MM.1S (cell line): Measurements from ENCODE around the gene DHRS7.

Source experiments
- DNase-seq: peaks from one replicate; pipeline ENCODE4 v3.0.0-alpha.2; 2015
- H2AFZ ChIP-seq: fragments of 300-600 bp; sonication (generic); 2 replicates; pipeline ENCODE4 v1.6.0; 2016; ENCODE audit warnings: antibody characterized with exemption, low read length
- H3F3A ChIP-seq: fragments of 300-600 bp; sonication (generic); 2 replicates; pipeline ENCODE4 v1.6.1; 2016; ENCODE audit warnings: mild to moderate bottlenecking, antibody characterized with exemption, low read length, moderate library complexity, mixed read lengths; ENCODE audit not compliant: insufficient read depth
- H3K27ac ChIP-seq: fragments of 300-600 bp; sonication (generic); 2 replicates; pipeline ENCODE4 v1.5.1; 2016; ENCODE audit warnings: mild to moderate bottlenecking, low read length
- H3K27me3 ChIP-seq: fragments of 300-600 bp; sonication (generic); replicated peaks from 2 replicates; pipeline ENCODE4 v1.6.0; 2016; ENCODE audit warnings: low read length; ENCODE audit not compliant: insufficient read depth
- H3K36me3 ChIP-seq: fragments of 300-600 bp; sonication (generic); replicated peaks from 2 replicates; pipeline ENCODE4 v1.6.1; 2016; ENCODE audit warnings: mild to moderate bottlenecking, low read length, mixed read lengths; ENCODE audit not compliant: insufficient read depth
- H3K4me1 ChIP-seq: fragments of 300-600 bp; sonication (generic); 2 replicates; pipeline ENCODE4 v1.6.1; 2016; ENCODE audit warnings: low read length, mixed read lengths
- H3K4me2 ChIP-seq: fragments of 300-600 bp; sonication (generic); 2 replicates; pipeline ENCODE4 v1.6.0; 2016; ENCODE audit warnings: low read depth, low read length
- H3K4me3 ChIP-seq: fragments of 300-600 bp; sonication (generic); 2 replicates; pipeline ENCODE4 v1.5.1; 2016; ENCODE audit warnings: low read length, mixed read lengths
- H3K79me2 ChIP-seq: fragments of 300-600 bp; sonication (generic); 2 replicates; pipeline ENCODE4 v1.6.1; 2016; ENCODE audit warnings: mixed run types, low read length, mixed read lengths
- H3K9ac ChIP-seq: fragments of 300-600 bp; sonication (generic); 2 replicates; pipeline ENCODE4 v1.6.1; 2016; ENCODE audit warnings: low read length, mixed read lengths
- H3K9me2 ChIP-seq: fragments of 300-600 bp; sonication (generic); replicated peaks from 2 replicates; pipeline ENCODE4 v1.6.1; 2016; ENCODE audit warnings: mild to moderate bottlenecking, low read length, mixed read lengths; ENCODE audit not compliant: insufficient read depth
- H3K9me3 ChIP-seq: fragments of 300-600 bp; sonication (generic); replicated peaks from 2 replicates; pipeline ENCODE4 v1.6.1; 2016; ENCODE audit warnings: mild to moderate bottlenecking, low read length, mixed read lengths; ENCODE audit not compliant: insufficient read depth
- H4K20me1 ChIP-seq: fragments of 300-600 bp; sonication (generic); 2 replicates; pipeline ENCODE4 v1.6.1; 2016; ENCODE audit warnings: mild to moderate bottlenecking, low read length, moderate library complexity, mixed read lengths; ENCODE audit not compliant: insufficient read depth
- EZH2 ChIP-seq: fragments of 300-600 bp; sonication (generic); optimal IDR thresholded peaks from 2 replicates; pipeline ENCODE3; 2017; ENCODE audit warnings: low read depth, mild to moderate bottlenecking, antibody characterized with exemption, low read length, mixed read lengths
- EZH2phosphoT487 ChIP-seq: fragments of 300-600 bp; sonication (generic); IDR thresholded peaks from 2 replicates; pipeline ENCODE4 v1.6.1; 2018; ENCODE audit warnings: antibody characterized with exemption, low read length
- TF ChIP-seq, protein P1 (sequence below): fragments of 300-600 bp; sonication (generic); IDR thresholded peaks from 2 replicates; pipeline ENCODE4 v1.5.1; 2016; ENCODE audit warnings: antibody characterized with exemption, low read length, mixed read lengths

DHRS7 gene

DNA sequence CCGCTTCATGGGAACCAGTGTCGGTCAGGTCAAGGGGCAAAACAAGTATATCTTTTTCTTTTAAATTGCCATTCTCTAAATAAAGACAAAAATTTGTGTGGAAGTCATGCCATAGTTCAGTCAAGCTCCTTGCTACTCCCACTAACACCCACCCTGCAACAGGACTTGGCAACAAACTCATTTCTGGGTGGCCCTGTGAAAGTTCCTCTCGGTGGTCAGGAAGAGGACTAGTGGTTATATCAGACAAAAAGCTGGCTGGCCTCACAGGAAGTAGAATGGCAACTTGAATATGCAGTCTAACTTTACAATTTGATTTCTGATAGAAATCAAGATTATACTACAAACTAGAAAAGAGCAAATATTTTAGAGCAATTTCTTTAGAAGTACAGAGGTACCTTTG, 11.2 kb downstream of the DHRS7 start:
- Histone ChIP-seq H3K36me3 (no peaks in the 10 kb centered on the region), H3K9ac (no peak overlapping the region), H3K4me3 (no peak overlapping the region), H3K9me2 (no peaks in the 10 kb centered on the region), H3K27me3 (no peaks in the 10 kb centered on the region), H3K4me1 (no peaks in the 10 kb centered on the region), H3K9me3 (no peaks in the 10 kb centered on the region), H3K79me2 (no peaks in the 10 kb centered on the region), H4K20me1 (no peaks in the 10 kb centered on the region), H3F3A (no peaks in the 10 kb centered on the region), H3K27ac (no peak overlapping the region), H2AFZ (no peak overlapping the region), H3K4me2 (no peak overlapping the region)
- no peak for TF ChIP-seq EZH2
- TF ChIP-seq, protein P1, sequence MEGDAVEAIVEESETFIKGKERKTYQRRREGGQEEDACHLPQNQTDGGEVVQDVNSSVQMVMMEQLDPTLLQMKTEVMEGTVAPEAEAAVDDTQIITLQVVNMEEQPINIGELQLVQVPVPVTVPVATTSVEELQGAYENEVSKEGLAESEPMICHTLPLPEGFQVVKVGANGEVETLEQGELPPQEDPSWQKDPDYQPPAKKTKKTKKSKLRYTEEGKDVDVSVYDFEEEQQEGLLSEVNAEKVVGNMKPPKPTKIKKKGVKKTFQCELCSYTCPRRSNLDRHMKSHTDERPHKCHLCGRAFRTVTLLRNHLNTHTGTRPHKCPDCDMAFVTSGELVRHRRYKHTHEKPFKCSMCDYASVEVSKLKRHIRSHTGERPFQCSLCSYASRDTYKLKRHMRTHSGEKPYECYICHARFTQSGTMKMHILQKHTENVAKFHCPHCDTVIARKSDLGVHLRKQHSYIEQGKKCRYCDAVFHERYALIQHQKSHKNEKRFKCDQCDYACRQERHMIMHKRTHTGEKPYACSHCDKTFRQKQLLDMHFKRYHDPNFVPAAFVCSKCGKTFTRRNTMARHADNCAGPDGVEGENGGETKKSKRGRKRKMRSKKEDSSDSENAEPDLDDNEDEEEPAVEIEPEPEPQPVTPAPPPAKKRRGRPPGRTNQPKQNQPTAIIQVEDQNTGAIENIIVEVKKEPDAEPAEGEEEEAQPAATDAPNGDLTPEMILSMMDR, result no peak
- no peak for TF ChIP-seq EZH2phosphoT487
- no peak for DNase-seq

DNA sequence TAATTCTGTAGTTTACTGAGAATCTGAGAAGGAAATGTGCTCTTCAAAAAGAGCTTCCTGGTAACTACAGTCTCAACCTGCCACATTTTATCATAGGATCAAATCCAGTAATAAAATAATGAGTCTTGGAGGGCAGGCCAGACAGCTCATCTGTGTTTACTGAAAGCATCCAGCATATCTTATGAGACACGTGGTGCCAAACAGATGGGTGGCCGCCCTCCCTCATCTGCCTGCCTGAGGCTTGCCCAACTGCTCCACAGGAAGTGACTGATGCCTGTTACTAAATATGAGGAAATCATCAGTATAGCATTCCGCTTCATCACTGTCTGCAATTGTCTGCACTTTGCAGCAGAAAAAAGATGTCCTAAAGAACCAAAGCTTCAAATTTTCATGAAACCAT, 13.5 kb downstream of the DHRS7 start:
- no peak overlapping the region for H3K4me2 ChIP-seq
- no peaks in the 10 kb centered on the region for H3F3A ChIP-seq
- H3K79me2 ChIP-seq, result no peaks in the 10 kb centered on the region
- no peak for TF ChIP-seq EZH2phosphoT487
- TF ChIP-seq EZH2, result no peak
- TF ChIP-seq, protein P1, result no peak
- H3K36me3 ChIP-seq, result no peaks in the 10 kb centered on the region
- DNase-seq, result no peak
- H3K9me3 ChIP-seq, result no peaks in the 10 kb centered on the region
- no peaks in the 10 kb centered on the region for H3K27me3 ChIP-seq
- no peak overlapping the region for H3K27ac ChIP-seq
- no peaks in the 10 kb centered on the region for H3K9me2 ChIP-seq
- no peaks in the 10 kb centered on the region for H3K4me1 ChIP-seq
- no peaks in the 10 kb centered on the region for H4K20me1 ChIP-seq
- no peak overlapping the region for H2AFZ ChIP-seq
- no peak overlapping the region for H3K4me3 ChIP-seq
- H3K9ac ChIP-seq, result no peak overlapping the region

DNA sequence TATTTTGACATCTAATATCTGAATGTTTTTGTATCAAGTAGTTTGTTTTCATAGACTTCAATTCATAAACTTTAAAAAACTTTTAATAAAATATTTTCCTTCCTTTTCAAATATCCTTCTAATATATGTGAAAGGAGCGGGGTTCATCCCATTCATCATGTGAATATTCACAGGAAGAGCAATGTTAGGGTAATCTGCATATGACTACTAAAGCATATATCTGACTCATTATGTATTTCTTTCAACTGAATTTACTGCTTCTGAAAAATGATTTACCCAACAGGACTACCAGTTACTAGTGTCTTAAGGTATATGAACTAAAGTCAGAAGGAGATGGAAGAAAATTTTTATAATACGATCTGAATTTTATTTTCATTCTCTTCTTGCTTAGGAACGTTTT, 30.5 kb downstream of the DHRS7 start:
- H3K36me3 ChIP-seq, result no peaks in the 10 kb centered on the region
- H4K20me1 ChIP-seq, result no peaks in the 10 kb centered on the region
- H3K4me1 ChIP-seq, result no peaks in the 10 kb centered on the region
- no peaks in the 10 kb centered on the region for H3F3A ChIP-seq
- H3K9me3 ChIP-seq, result no peaks in the 10 kb centered on the region
- no peak overlapping the region for H3K4me2 ChIP-seq
- H3K4me3 ChIP-seq, result no peak overlapping the region
- no peaks in the 10 kb centered on the region for H3K9me2 ChIP-seq
- no peak overlapping the region for H2AFZ ChIP-seq
- H3K27ac ChIP-seq, result no peak overlapping the region
- DNase-seq, result no peak
- H3K79me2 ChIP-seq, result no peaks in the 10 kb centered on the region
- TF ChIP-seq EZH2phosphoT487, result no peak
- TF ChIP-seq EZH2, result no peak
- TF ChIP-seq, protein P1, result no peak
- H3K9ac ChIP-seq, result no peak overlapping the region
- no peaks in the 10 kb centered on the region for H3K27me3 ChIP-seq
